ENCODE measurements around the gene HAPLN3. TPM values are rescaled to one million over a fixed set of nuclear protein-coding genes. Genes with fewer than 3 reads are reported as not detected.

Gene HAPLN3
- total and polyA plus RNA-seq, 8 donors, result 0.32 to 3.7 (median 2.0) TPM

GRCh38 chr15:88896333-88897033 is 1.1 kb upstream of the HAPLN3 start:
- 71 to 86% methylated on average over 8 of the region's 8 CpGs for WGBS, 2 donors
- Histone ChIP-seq H3K4me3 (no peak overlapping the region), H3K4me1 (peaks cover 0 to 7% (median 0%) of the 10 kb centered on the region in 3 donors), H3K36me3 (no peaks in the 10 kb centered on the region), H3K9me3 (no peaks in the 10 kb centered on the region), H3K27ac (no peak overlapping the region), H3K27me3 (peaks cover 0 to 7% (median 2%) of the 10 kb centered on the region in 4 donors)
- peak in 1 of 6 donors; percentile 41 for DNase-seq
- TF ChIP-seq, protein P1, sequence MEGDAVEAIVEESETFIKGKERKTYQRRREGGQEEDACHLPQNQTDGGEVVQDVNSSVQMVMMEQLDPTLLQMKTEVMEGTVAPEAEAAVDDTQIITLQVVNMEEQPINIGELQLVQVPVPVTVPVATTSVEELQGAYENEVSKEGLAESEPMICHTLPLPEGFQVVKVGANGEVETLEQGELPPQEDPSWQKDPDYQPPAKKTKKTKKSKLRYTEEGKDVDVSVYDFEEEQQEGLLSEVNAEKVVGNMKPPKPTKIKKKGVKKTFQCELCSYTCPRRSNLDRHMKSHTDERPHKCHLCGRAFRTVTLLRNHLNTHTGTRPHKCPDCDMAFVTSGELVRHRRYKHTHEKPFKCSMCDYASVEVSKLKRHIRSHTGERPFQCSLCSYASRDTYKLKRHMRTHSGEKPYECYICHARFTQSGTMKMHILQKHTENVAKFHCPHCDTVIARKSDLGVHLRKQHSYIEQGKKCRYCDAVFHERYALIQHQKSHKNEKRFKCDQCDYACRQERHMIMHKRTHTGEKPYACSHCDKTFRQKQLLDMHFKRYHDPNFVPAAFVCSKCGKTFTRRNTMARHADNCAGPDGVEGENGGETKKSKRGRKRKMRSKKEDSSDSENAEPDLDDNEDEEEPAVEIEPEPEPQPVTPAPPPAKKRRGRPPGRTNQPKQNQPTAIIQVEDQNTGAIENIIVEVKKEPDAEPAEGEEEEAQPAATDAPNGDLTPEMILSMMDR (IDR thresholded peaks at IDR 0.05), result no peak
- no peak for ATAC-seq
- no peak for FAIRE-seq
- intact Hi-C loops (cut with DNase I), result no loop called here

- DNase-seq, result peak; percentile 44 to 86 (median 62)
- peak; percentile 71 to 77 (median 73) for ATAC-seq
- peaks cover 0 to 7% (median 0%) of the 10 kb centered on the region in 3 donors for H3K4me1 ChIP-seq
- WGBS, 2 donors, result 2 to 3% methylated on average over 23 of the region's 23 CpGs
- TF ChIP-seq, protein P1 (IDR thresholded peaks at IDR 0.05), result peak; percentile 39 to 53 (median 44)
- no peaks in the 10 kb centered on the region for H3K36me3 ChIP-seq
- intact Hi-C loops (cut with DNase I), result no loop called here
- H3K9me3 ChIP-seq, result no peaks in the 10 kb centered on the region
- no peak for FAIRE-seq
- peaks cover 0 to 7% (median 2%) of the 10 kb centered on the region in 4 donors for H3K27me3 ChIP-seq
- H3K4me3 ChIP-seq, result peak overlapping the region in 2 of 4 donors; percentile 20 to 51
- H3K27ac ChIP-seq, result no peak overlapping the region
Measured at GRCh38 chr15:88894348-88894818, 961 bp downstream of the HAPLN3 start.

DNA sequence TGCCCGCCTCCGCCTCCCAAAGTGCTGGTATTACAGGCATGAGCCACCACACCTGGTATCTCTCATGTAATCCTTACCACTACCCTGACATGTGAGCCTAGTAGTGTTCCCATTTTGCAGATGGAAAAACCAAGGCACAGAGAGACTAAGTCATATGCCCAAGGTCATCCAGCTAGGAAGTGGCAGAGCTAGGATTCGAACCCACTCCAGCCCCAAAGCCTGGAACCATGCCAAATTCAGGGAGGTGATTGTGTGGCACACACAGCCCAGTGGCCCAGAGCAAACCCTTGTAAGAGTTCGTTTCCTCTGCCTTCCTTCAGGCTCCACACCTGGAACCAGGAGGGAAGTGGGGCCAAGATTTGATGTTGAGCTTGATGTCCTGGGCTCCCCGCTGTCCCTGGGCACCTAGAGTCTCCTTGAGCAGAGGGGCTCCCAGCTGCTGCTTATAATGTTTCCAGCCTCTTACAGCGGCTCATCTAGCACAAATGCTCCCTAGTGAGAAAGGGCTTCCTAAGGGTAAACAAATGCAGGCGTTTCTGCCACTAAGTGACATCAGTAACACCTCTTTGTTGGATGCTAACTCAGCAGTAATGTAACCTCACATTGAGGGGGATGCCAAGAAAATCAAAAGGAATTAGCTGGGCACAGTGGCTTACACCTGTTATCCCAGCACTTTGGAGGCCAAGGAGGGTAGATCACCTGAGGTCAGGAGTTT is 3.6 kb downstream of the HAPLN3 start:
- H3K4me3 ChIP-seq, result no peak overlapping the region
- ATAC-seq, result no peak
- 59 to 73% methylated on average over 7 of the region's 7 CpGs for WGBS, 2 donors
- no peak for FAIRE-seq
- intact Hi-C loops (cut with DNase I), result no loop called here
- no peaks in the 10 kb centered on the region for H3K36me3 ChIP-seq
- H3K27ac ChIP-seq, result no peak overlapping the region
- no peak for DNase-seq
- peaks cover 0 to 7% (median 0%) of the 10 kb centered on the region in 3 donors for H3K4me1 ChIP-seq
- TF ChIP-seq, protein P1 (IDR thresholded peaks at IDR 0.05), result no peak
- peaks cover 0 to 7% (median 2%) of the 10 kb centered on the region in 4 donors for H3K27me3 ChIP-seq
- H3K9me3 ChIP-seq, result no peaks in the 10 kb centered on the region

DNA sequence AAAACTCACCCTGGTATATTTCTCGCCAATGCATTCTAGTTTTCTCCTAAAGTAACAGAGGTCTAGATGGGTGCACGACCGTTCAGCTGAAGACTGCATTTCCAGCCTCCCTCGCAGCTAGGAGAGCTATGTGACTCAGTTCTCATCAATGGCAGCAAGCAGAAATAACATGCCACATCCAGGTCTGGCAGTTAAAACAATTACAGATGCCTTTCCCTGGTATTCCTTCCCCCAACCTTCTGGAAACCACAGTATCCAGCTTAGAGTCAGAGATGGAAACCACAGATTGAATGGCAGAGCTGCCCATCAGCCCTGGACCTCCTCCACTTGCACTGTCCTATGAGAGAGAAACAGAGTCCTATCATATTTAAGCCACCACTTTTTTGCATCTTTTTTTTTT is 4.8 kb downstream of the HAPLN3 start:
- H3K4me1 ChIP-seq, result peaks cover 0 to 7% (median 0%) of the 10 kb centered on the region in 3 donors
- FAIRE-seq (no peak), ATAC-seq (no peak), DNase-seq (no peak)
- peaks cover 0 to 7% (median 2%) of the 10 kb centered on the region in 4 donors for H3K27me3 ChIP-seq
- intact Hi-C loops (cut with DNase I), result no loop called here
- WGBS, 2 donors, result 52 to 81% methylated on average over 4 of the region's 4 CpGs
- H3K9me3 ChIP-seq, result no peaks in the 10 kb centered on the region
- TF ChIP-seq, protein P1 (IDR thresholded peaks at IDR 0.05), result no peak
- H3K36me3 ChIP-seq, result no peaks in the 10 kb centered on the region
- H3K27ac ChIP-seq, result no peak overlapping the region
- H3K4me3 ChIP-seq, result no peak overlapping the region
